ENCODE measurements around the gene IQCK.

Gene IQCK

DNA sequence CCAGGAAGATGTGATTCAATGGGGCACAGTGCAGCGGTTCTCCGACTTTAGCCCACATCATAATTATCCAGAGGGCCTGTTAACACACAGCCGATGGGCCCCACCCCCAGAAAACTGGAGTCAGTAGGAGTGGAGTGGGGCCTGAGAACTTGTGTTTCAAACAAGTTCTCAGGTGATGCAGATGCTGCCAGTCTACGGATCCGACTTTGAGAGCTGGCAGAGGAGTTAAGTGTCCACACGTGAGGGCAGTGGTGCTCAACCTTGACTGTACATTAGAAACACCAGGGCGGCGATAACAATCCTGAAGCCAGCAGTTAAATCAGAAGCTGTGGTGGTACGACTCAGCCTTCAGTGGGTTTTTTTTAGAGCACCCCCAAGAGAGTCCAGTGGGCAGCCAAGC lies 91.6 kb downstream of the IQCK start:
- Histone ChIP-seq H3K4me1 (no peaks in the 10 kb centered on the region), H3K27me3 (ENCODE audit: control insufficient read depth, insufficient read depth, low read length) (no peaks in the 10 kb centered on the region), H3K4me2 (ENCODE audit: low read length) (no peak overlapping the region), H3K36me3 (ENCODE audit: control insufficient read depth, insufficient read depth, low read length) (no peaks in the 10 kb centered on the region), H3K27ac (no peak overlapping the region), H2AFZ (no peak overlapping the region), H3K9ac (no peak overlapping the region), H3K79me2 (no peaks in the 10 kb centered on the region), H3K4me3 (ENCODE audit: low read depth, low read length) (no peak overlapping the region), H3K9me3 (ENCODE audit: control insufficient read depth, low read length) (no peaks in the 10 kb centered on the region)
- TF ChIP-seq, protein P1, sequence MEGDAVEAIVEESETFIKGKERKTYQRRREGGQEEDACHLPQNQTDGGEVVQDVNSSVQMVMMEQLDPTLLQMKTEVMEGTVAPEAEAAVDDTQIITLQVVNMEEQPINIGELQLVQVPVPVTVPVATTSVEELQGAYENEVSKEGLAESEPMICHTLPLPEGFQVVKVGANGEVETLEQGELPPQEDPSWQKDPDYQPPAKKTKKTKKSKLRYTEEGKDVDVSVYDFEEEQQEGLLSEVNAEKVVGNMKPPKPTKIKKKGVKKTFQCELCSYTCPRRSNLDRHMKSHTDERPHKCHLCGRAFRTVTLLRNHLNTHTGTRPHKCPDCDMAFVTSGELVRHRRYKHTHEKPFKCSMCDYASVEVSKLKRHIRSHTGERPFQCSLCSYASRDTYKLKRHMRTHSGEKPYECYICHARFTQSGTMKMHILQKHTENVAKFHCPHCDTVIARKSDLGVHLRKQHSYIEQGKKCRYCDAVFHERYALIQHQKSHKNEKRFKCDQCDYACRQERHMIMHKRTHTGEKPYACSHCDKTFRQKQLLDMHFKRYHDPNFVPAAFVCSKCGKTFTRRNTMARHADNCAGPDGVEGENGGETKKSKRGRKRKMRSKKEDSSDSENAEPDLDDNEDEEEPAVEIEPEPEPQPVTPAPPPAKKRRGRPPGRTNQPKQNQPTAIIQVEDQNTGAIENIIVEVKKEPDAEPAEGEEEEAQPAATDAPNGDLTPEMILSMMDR (IDR thresholded peaks at IDR 0.05) = no peak

DNA sequence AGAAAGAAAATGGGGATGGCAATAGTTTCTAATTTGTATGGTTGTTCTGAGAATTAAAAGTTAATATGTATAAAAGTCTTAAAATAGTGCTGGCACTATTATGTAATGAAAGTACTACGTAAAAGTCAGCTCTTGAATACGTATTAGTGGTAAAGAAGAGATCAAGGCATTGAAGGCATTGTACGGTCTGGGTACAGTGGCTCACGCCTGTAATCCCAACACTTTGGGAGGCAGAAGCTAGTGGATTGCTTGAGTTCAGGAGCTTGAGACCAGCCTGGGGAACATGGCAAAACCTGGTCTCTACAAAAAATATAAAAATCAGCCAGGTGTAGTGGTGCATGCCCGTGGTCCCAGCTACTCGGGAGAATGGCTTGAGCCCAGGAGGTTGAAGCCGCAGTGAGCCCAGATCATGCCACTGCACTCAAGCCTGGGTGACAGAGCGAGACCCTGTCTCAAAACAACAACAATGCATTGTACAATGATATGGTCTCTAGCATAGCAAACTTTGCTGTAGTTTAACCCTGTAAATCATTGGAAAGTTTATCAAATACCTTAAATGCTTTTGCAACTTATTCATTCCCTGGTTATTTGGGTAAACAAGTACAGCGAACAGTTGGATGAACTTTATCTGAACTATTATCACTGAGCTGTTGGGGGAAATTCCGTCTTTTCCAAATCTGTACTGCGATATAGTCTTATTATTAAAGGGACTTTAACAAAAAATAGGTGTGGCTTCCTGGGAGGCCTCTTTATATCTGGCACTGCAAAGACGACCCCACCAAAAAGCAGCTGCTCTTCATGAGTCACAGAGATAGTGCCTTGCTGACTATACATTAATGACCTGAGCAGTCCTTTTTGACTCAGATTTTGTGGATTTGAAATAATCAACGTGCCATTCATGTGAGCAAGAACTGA lies 93.0 kb downstream of the IQCK start:
- H3K4me3 ChIP-seq (ENCODE audit: low read depth, low read length) = no peak overlapping the region
- TF ChIP-seq, protein P1 (IDR thresholded peaks at IDR 0.05) = no peak
- no peak overlapping the region for H3K4me2 ChIP-seq (ENCODE audit: low read length)
- H3K27me3 ChIP-seq (ENCODE audit: control insufficient read depth, insufficient read depth, low read length) = no peaks in the 10 kb centered on the region
- no peak overlapping the region for H3K9ac ChIP-seq
- no peaks in the 10 kb centered on the region for H3K9me3 ChIP-seq (ENCODE audit: control insufficient read depth, low read length)
- no peaks in the 10 kb centered on the region for H3K36me3 ChIP-seq (ENCODE audit: control insufficient read depth, insufficient read depth, low read length)
- H3K4me1 ChIP-seq = no peaks in the 10 kb centered on the region
- H2AFZ ChIP-seq = no peak overlapping the region
- H3K27ac ChIP-seq = no peak overlapping the region
- no peaks in the 10 kb centered on the region for H3K79me2 ChIP-seq

DNA sequence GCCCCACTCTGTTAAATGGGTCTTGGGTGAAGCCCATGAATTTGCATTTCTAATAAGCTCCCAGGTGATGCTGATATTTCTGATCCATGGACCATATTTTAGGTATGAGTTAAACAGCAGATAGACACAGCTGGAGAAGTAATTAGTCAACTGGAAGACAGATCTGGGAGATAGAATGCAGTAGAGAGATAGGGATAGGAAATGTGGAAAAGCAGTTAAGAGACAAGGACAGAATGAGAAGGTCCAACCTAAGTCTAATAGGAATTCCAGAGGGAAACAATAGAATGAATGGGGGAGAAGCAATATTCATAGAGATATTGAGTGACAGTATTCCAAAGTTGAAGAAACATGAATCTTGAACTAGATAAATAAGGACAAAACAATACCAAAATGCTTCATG lies 94.9 kb downstream of the IQCK start:
- H3K27me3 ChIP-seq (ENCODE audit: control insufficient read depth, insufficient read depth, low read length) = no peaks in the 10 kb centered on the region
- no peaks in the 10 kb centered on the region for H3K4me1 ChIP-seq
- no peak overlapping the region for H3K4me2 ChIP-seq (ENCODE audit: low read length)
- no peak overlapping the region for H2AFZ ChIP-seq
- H3K9me3 ChIP-seq (ENCODE audit: control insufficient read depth, low read length) = no peaks in the 10 kb centered on the region
- H3K4me3 ChIP-seq (ENCODE audit: low read depth, low read length) = no peak overlapping the region
- H3K9ac ChIP-seq = no peak overlapping the region
- no peak overlapping the region for H3K27ac ChIP-seq
- TF ChIP-seq, protein P1 (IDR thresholded peaks at IDR 0.05) = no peak
- no peaks in the 10 kb centered on the region for H3K79me2 ChIP-seq
- H3K36me3 ChIP-seq (ENCODE audit: control insufficient read depth, insufficient read depth, low read length) = no peaks in the 10 kb centered on the region

DNA sequence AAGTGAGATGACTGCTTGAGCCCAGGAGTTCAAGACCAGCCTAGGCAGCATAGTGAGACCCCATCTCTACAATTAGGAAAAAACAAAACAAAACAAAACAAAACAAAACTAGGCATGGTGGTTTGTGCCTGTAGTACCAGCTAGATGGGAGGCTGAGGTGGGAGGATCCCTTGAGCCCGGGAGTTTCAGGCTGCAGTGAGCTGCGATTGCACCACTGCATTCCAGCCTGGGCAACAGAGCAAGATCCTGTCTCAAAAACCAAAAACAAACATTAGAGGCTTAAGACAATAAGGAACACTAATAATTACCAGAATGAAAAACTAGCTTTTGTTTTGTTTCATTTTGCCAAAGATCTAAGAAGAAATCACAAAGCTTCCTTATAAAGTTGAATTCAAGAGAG lies 97.3 kb downstream of the IQCK start:
- H3K9ac ChIP-seq = no peak overlapping the region
- H3K4me2 ChIP-seq (ENCODE audit: low read length) = no peak overlapping the region
- no peaks in the 10 kb centered on the region for H3K27me3 ChIP-seq (ENCODE audit: control insufficient read depth, insufficient read depth, low read length)
- no peaks in the 10 kb centered on the region for H3K4me1 ChIP-seq
- H3K79me2 ChIP-seq = no peaks in the 10 kb centered on the region
- no peak overlapping the region for H3K27ac ChIP-seq
- H3K9me3 ChIP-seq (ENCODE audit: control insufficient read depth, low read length) = no peaks in the 10 kb centered on the region
- H2AFZ ChIP-seq = no peak overlapping the region
- no peak overlapping the region for H3K4me3 ChIP-seq (ENCODE audit: low read depth, low read length)
- TF ChIP-seq, protein P1 (IDR thresholded peaks at IDR 0.05) = no peak
- H3K36me3 ChIP-seq (ENCODE audit: control insufficient read depth, insufficient read depth, low read length) = no peaks in the 10 kb centered on the region

DNA sequence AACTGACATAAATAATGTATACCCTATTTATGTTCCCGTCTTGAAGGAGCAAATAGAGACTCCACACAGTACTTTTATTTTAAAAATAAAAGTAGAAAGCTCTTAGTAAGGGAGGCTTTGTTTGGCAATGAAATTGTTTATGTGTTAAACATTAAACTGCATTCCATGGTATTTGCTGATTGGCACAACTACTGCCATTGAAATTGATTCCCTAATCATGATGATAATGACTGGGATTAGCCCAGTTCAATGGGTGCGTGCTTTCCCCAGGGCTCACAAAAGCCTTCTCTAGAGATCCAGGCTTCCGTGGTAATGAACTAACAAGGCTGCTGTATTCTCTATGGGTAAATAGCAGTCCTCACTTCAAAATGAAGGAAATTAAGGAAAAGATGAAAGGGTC lies 99.1 kb downstream of the IQCK start:
- Histone ChIP-seq H3K27ac (no peak overlapping the region), H3K36me3 (ENCODE audit: control insufficient read depth, insufficient read depth, low read length) (no peaks in the 10 kb centered on the region), H3K9me3 (ENCODE audit: control insufficient read depth, low read length) (no peaks in the 10 kb centered on the region), H3K27me3 (ENCODE audit: control insufficient read depth, insufficient read depth, low read length) (no peaks in the 10 kb centered on the region), H3K4me2 (ENCODE audit: low read length) (no peak overlapping the region), H3K79me2 (no peaks in the 10 kb centered on the region), H3K4me1 (no peaks in the 10 kb centered on the region), H3K4me3 (ENCODE audit: low read depth, low read length) (no peak overlapping the region), H3K9ac (no peak overlapping the region), H2AFZ (no peak overlapping the region)
- TF ChIP-seq, protein P1 (IDR thresholded peaks at IDR 0.05) = no peak
